ENCODE data around the gene TOP2A.

- TF ChIP-seq EP300 (IDR thresholded peaks at IDR 0.05) (no peak), POLR2AphosphoS5 (IDR thresholded peaks at IDR 0.05) (no peak)
- TF ChIP-seq, protein P1, sequence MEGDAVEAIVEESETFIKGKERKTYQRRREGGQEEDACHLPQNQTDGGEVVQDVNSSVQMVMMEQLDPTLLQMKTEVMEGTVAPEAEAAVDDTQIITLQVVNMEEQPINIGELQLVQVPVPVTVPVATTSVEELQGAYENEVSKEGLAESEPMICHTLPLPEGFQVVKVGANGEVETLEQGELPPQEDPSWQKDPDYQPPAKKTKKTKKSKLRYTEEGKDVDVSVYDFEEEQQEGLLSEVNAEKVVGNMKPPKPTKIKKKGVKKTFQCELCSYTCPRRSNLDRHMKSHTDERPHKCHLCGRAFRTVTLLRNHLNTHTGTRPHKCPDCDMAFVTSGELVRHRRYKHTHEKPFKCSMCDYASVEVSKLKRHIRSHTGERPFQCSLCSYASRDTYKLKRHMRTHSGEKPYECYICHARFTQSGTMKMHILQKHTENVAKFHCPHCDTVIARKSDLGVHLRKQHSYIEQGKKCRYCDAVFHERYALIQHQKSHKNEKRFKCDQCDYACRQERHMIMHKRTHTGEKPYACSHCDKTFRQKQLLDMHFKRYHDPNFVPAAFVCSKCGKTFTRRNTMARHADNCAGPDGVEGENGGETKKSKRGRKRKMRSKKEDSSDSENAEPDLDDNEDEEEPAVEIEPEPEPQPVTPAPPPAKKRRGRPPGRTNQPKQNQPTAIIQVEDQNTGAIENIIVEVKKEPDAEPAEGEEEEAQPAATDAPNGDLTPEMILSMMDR (IDR thresholded peaks at IDR 0.05) = no peak
These were observed 66.1 kb downstream of the TOP2A start for GRCh38 chr17:40351359-40352236.
